ENCODE data around the gene DLGAP4. TPM values are rescaled to one million over a fixed set of nuclear protein-coding genes. Genes with fewer than 3 reads are reported as not detected.

The DLGAP4 gene
- total and polyA plus RNA-seq, 8 donors, result 15.1 to 92.2 (median 33.5) TPM

DNA sequence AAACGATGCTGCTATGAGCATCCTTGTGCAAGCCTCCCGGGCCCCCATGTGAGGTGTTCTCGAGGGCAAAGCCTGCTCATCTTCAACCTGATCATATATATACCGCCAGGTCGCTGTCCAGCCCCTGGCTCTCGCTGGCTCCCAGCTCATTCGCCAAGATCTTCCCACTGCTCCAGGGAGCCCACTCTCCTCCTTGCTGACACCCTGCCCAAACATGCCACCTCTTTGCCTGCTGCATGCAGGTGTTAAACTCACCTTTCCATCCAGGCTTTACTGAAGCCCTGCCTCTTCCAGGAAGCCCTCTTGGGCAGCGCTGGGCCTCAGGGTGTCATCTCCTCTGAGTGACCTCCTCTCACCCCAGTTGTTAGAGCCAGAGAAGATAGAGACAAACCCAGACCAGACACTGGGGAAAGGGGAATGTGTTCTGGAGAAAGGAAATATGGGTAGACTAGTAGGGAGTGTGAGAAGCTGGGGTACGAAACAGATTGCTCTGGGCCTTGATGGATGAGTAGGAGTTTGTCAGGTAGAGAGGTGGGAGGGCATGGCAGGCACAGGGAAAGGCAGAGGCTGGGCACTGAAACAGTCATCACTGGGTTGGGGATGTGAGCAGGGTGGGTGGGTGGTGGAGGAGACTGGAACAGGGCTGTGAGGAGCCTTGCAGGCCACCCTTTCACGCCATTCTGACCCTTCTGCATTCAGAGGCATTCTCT, 1.2 kb upstream of the DLGAP4 start:
- peaks cover 35 to 100% (median 80%) of the 10 kb centered on the region in 3 donors for H3K27me3 ChIP-seq
- no peak for TF ChIP-seq EP300 (IDR thresholded peaks at IDR 0.05)
- TF ChIP-seq, protein P1, sequence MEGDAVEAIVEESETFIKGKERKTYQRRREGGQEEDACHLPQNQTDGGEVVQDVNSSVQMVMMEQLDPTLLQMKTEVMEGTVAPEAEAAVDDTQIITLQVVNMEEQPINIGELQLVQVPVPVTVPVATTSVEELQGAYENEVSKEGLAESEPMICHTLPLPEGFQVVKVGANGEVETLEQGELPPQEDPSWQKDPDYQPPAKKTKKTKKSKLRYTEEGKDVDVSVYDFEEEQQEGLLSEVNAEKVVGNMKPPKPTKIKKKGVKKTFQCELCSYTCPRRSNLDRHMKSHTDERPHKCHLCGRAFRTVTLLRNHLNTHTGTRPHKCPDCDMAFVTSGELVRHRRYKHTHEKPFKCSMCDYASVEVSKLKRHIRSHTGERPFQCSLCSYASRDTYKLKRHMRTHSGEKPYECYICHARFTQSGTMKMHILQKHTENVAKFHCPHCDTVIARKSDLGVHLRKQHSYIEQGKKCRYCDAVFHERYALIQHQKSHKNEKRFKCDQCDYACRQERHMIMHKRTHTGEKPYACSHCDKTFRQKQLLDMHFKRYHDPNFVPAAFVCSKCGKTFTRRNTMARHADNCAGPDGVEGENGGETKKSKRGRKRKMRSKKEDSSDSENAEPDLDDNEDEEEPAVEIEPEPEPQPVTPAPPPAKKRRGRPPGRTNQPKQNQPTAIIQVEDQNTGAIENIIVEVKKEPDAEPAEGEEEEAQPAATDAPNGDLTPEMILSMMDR (IDR thresholded peaks at IDR 0.05), result no peak
- no peak for TF ChIP-seq POLR2A (IDR thresholded peaks at IDR 0.05)
- no peak for TF ChIP-seq POLR2AphosphoS5 (IDR thresholded peaks at IDR 0.05)
- H3K4me3 ChIP-seq, result no peak overlapping the region
- H3K36me3 ChIP-seq, result no peaks in the 10 kb centered on the region
- H3K9me3 ChIP-seq, result no peaks in the 10 kb centered on the region
- intact Hi-C loops (cut with DNase I; ENCODE audit: low total_unique reads), result no loop called here
- no peak overlapping the region for H3K27ac ChIP-seq
- peak in 1 of 2 donors; percentile 11 for DNase-seq
- peaks cover 13 to 19% (median 18%) of the 10 kb centered on the region in 4 donors for H3K4me1 ChIP-seq
- 28 to 43% (median 33%) methylated on average over 10 of the region's 10 CpGs for WGBS, 5 donors

DNA sequence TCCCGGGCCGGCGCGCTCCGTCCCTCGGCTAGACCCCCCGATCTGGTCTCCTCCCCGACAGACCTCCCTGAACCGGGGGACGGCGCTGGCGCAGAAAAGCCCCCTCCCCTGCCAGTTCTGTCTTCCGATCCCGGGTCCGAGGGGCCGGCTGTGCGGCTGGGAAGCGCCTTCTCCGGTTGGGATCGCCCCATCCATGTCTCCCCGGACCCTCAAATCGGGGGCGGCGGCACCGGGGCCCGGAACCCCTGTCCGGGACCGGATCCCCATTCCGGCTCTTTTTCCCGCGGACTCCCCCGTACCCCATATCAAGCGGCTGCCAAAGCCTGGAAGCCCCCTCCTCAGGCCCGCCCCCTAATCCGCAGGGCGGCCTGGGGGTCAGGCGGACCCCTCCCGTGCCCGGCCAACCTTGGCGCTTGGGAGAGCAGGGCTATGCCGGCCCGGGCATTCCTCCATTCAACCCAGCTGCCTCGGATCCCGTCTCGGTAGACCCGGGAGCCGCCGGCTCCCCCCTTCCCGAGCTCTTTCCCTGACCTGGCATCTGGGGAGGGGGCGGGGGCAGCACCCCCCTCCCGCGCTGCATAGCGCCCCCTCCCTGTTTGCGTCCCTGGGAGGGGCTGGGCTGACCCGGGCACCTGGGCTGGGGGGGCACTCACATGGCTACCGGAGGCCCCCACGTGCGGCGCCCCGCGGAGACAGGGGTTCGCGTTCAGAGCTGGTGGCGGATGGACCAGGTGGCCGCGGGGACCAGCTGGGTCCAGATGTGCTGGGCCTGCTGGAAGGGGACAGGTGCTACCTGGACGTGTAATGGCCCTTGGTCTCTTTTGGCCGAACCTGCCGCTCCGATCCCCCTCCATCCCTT, 643 bp downstream of the DLGAP4 start:
- H3K4me3 ChIP-seq, result peak overlapping the region; percentile 34 to 49 (median 44)
- 1 to 4% (median 2%) methylated on average over 7 to 70 of the region's 70 CpGs for WGBS, 5 donors
- peak in 1 of 2 donors; percentile 24 for DNase-seq
- peaks cover 13 to 19% (median 18%) of the 10 kb centered on the region in 4 donors for H3K4me1 ChIP-seq
- no peaks in the 10 kb centered on the region for H3K9me3 ChIP-seq
- H3K27ac ChIP-seq, result no peak overlapping the region
- H3K27me3 ChIP-seq, result peaks cover 35 to 100% (median 79%) of the 10 kb centered on the region in 3 donors
- TF ChIP-seq, protein P1 (IDR thresholded peaks at IDR 0.05), result no peak
- TF ChIP-seq POLR2AphosphoS5 (IDR thresholded peaks at IDR 0.05) (no peak), EP300 (IDR thresholded peaks at IDR 0.05) (no peak), POLR2A (IDR thresholded peaks at IDR 0.05) (no peak)
- H3K36me3 ChIP-seq, result no peaks in the 10 kb centered on the region
- intact Hi-C loops (cut with DNase I; ENCODE audit: low total_unique reads), result no loop called here

DNA sequence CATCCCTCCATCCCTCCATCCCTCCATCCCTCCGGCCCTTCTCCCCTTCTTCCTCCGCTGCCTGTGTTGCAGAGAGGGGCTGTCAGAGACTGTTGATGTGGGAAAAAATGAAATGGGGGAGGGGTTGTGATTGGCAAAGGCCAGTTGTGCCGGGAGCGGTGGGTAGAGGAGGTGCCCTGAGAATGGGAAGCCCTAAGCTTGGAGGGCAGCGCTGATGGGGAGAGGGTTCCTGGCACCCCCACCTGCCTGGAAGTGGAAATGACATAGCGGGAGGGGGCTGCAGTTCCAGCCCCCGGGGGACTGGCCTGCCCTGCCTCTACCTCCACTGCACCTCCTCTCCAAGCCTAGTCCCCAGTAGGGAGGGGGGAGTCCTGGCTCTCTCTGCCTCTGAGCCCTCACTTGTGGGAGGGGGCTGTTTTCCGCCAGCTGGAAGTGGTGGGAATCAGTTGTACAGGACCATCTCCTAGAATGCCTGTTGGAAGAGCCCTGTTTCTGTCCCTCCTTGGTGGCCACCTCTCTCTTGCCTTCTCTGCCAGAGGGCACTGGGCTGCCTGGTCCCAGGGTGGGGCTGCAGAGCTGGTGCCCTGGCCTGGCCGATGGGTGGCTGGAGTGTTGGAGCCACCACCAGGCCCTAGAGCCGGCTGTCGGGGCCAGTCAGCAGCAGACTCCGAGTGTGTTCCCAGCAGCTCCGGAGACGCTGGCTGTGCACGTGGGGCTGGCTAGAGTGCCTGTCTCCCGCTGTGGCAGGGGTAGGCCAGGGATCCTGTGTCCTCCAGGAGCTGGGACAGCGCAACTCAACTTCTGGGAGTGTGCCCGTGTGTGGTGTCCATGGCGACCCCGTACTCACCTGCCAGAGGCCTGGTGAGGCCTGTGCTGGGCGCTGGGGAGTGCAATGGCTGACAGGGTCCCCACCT, 1.5 kb downstream of the DLGAP4 start:
- Histone ChIP-seq H3K9me3 (no peaks in the 10 kb centered on the region), H3K4me1 (peaks cover 13 to 19% (median 18%) of the 10 kb centered on the region in 4 donors), H3K4me3 (no peak overlapping the region), H3K27ac (no peak overlapping the region), H3K36me3 (no peaks in the 10 kb centered on the region), H3K27me3 (peaks cover 29 to 100% (median 80%) of the 10 kb centered on the region in 3 donors)
- DNase-seq, result peak in 1 of 2 donors; percentile 16
- TF ChIP-seq EP300 (IDR thresholded peaks at IDR 0.05) (no peak), POLR2AphosphoS5 (IDR thresholded peaks at IDR 0.05) (no peak), POLR2A (IDR thresholded peaks at IDR 0.05) (no peak)
- TF ChIP-seq, protein P1 (IDR thresholded peaks at IDR 0.05), result no peak
- intact Hi-C loops (cut with DNase I; ENCODE audit: low total_unique reads), result no loop called here
- WGBS, 5 donors, result 25 to 36% (median 35%) methylated on average over 7 to 21 of the region's 21 CpGs

All from stomach (tissue), 9 donors.